Body of pancreas (tissue), 4 donors: ENCODE measurements around the gene UAP1L1.

Source experiments
- CTCF ChIP-seq, 7 experiments: fragments of 450-650 bp in 4 of 7; fragments of 200-600 bp in 3 of 7; sonication (generic) in 3 of 7; IDR thresholded peaks; one replicate each; pipeline ENCODE4 v1.5.1; 2016 to 2019; ENCODE audit warnings: antibody characterized with exemption in 7 of 7
- POLR2A ChIP-seq, 3 donors: fragments of 450-650 bp; IDR thresholded peaks; one replicate each; pipeline ENCODE4 v1.6.1; 2016; ENCODE audit warnings: antibody characterized with exemption in 3 of 3, mild to moderate bottlenecking in 2 of 3

- TF ChIP-seq CTCF (IDR thresholded peaks at IDR 0.05) (peak; percentile 21 to 83 (median 67)), POLR2A (IDR thresholded peaks at IDR 0.05) (no peak)
These were observed 27.5 kb upstream of the UAP1L1 start for GRCh38 chr9:137049544-137050449.
